Activated gamma-delta T cell treated with anti-CD3 and anti-CD28 coated beads, Interleukin-2, amount 50 U/mL, for 16 hours (primary cell): Measurements from ENCODE around the gene GFRA1.

Experiments
- DNase-seq: peaks from one replicate; pipeline ENCODE4 v3.0.0-alpha.2; 2020; ENCODE audit warnings: low read depth

The GFRA1 gene

GRCh38 chr10:116272440-116273283 is at the start of gene GFRA1:
Gene GFRA1 (minus strand): TSS chr10:116273206. CDS start chr10:116272029, 1,177 bp downstream.
- no peak for DNase-seq

- no peak for DNase-seq
These were observed 43.5 kb upstream of the GFRA1 start for GRCh38 chr10:116316503-116316902.

GRCh38 chr10:116312548-116312947 is 39.5 kb upstream of the GFRA1 start:
- no peak for DNase-seq

- no peak for DNase-seq
These were observed 38.9 kb upstream of the GFRA1 start for GRCh38 chr10:116311706-116312490.

- DNase-seq = no peak
These were observed 38.0 kb upstream of the GFRA1 start for GRCh38 chr10:116311016-116311415.

GRCh38 chr10:116307455-116307854 is 34.4 kb upstream of the GFRA1 start:
- no peak for DNase-seq

GRCh38 chr10:116306847-116307246 is 33.8 kb upstream of the GFRA1 start:
- DNase-seq = no peak

- DNase-seq = no peak
These were observed 31.9 kb upstream of the GFRA1 start for GRCh38 chr10:116304923-116305322.

- no peak for DNase-seq
These were observed 27.5 kb upstream of the GFRA1 start for GRCh38 chr10:116300542-116300941.

- DNase-seq = no peak
These were observed 25.6 kb upstream of the GFRA1 start for GRCh38 chr10:116298586-116298985.

GRCh38 chr10:116296291-116296721 is 23.3 kb upstream of the GFRA1 start:
- DNase-seq = no peak

- DNase-seq = no peak
These were observed 19.5 kb upstream of the GFRA1 start for GRCh38 chr10:116292493-116292892.

- no peak for DNase-seq
These were observed 16.6 kb upstream of the GFRA1 start for GRCh38 chr10:116289652-116290051.

GRCh38 chr10:116287906-116288501 is 15.0 kb upstream of the GFRA1 start:
- no peak for DNase-seq

- no peak for DNase-seq
These were observed 13.7 kb upstream of the GFRA1 start for GRCh38 chr10:116286626-116287200.

GRCh38 chr10:116281775-116282174 is 8.8 kb upstream of the GFRA1 start:
- no peak for DNase-seq

- no peak for DNase-seq
These were observed 5.8 kb upstream of the GFRA1 start for GRCh38 chr10:116278846-116279245.

- no peak for DNase-seq
These were observed 4.0 kb upstream of the GFRA1 start for GRCh38 chr10:116276981-116277380.

GRCh38 chr10:116274064-116274904 is 1.3 kb upstream of the GFRA1 start:
- DNase-seq = no peak

- DNase-seq = no peak
These were observed 1.2 kb downstream of the GFRA1 start for GRCh38 chr10:116271593-116272439.
